B cell (primary cell): ENCODE results near the gene FRMPD1.

ENCODE experiments used
- EZH2 ChIP-seq: IDR thresholded peaks from 2 replicates; pipeline ENCODE4 v1.6.1; 2012; ENCODE audit warnings: borderline replicate concordance, low read depth, mild to moderate bottlenecking, moderate library complexity, low read length; ENCODE audit not compliant: insufficient read depth, poor library complexity, severe bottlenecking
- TF ChIP-seq, protein P1 (sequence below): fragments of 200-600 bp; IDR thresholded peaks from one replicate; pipeline ENCODE4 v1.8.0; 2022; ENCODE audit warnings: antibody characterized with exemption, mild to moderate bottlenecking

- TF ChIP-seq, protein P1, sequence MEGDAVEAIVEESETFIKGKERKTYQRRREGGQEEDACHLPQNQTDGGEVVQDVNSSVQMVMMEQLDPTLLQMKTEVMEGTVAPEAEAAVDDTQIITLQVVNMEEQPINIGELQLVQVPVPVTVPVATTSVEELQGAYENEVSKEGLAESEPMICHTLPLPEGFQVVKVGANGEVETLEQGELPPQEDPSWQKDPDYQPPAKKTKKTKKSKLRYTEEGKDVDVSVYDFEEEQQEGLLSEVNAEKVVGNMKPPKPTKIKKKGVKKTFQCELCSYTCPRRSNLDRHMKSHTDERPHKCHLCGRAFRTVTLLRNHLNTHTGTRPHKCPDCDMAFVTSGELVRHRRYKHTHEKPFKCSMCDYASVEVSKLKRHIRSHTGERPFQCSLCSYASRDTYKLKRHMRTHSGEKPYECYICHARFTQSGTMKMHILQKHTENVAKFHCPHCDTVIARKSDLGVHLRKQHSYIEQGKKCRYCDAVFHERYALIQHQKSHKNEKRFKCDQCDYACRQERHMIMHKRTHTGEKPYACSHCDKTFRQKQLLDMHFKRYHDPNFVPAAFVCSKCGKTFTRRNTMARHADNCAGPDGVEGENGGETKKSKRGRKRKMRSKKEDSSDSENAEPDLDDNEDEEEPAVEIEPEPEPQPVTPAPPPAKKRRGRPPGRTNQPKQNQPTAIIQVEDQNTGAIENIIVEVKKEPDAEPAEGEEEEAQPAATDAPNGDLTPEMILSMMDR, result no peak
- TF ChIP-seq EZH2, result no peak
Observed at GRCh38 chr9:37636511-37637448, 14.0 kb upstream of the FRMPD1 start.
